ENCODE results near the gene WSB2.

DNA sequence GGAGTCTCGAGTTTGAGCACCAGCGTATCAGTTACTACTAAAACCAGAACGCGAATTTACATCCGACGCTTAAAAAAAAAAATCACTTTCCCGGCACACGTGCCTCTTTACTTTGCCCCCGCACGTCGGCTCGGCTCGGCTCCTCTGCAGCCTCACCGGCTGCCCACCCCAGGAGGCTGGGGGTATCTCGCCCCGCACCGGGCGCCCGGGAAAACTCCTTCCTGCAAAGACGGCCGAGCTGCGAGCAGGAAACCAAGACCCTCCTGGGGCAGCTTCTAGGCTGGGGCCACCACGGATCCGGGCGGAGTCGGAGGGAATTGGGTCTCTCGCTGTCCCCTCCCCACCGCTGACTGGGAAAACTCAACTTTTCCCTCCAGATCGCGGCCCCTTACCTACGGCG is 42.2 kb upstream of the WSB2 start:
- TF ChIP-seq POLR2AphosphoS5 (IDR thresholded peaks at IDR 0.05; ENCODE audit: low read depth, low read length) (no peak), TAF1 (IDR thresholded peaks at IDR 0.05; ENCODE audit: borderline replicate concordance, insufficient read depth, low read length) (no peak)
